HG03565 (cell line): ENCODE data around the gene RNF19B.
A peak's percentile ranks its signal among the peaks of the same experiment; 100 is the strongest.
"Not testable (repeated sequence)": the region's sequence is repeated elsewhere in the genome, so short reads cannot be mapped to it uniquely, and the experiment has no call there.

Experiments used
- ATAC-seq: cut with Tn5 transposase; IDR thresholded peaks from one replicate; pipeline ENCODE4 v1.9.1; 2021; ENCODE audit warnings: mild to moderate bottlenecking, moderate library complexity; ENCODE audit not compliant: unreplicated experiment

The RNF19B gene

GRCh38 chr1:32964461-32965250, at the start of gene RNF19B:
TSS of gene RNF19B (minus strand) at chr1:32964809. CDS start at chr1:32964685, 124 bp downstream.
- ATAC-seq = peak; percentile 70

- no peak for ATAC-seq
Observed at GRCh38 chr1:33013791-33014190, 49.2 kb upstream of the RNF19B start.

DNA sequence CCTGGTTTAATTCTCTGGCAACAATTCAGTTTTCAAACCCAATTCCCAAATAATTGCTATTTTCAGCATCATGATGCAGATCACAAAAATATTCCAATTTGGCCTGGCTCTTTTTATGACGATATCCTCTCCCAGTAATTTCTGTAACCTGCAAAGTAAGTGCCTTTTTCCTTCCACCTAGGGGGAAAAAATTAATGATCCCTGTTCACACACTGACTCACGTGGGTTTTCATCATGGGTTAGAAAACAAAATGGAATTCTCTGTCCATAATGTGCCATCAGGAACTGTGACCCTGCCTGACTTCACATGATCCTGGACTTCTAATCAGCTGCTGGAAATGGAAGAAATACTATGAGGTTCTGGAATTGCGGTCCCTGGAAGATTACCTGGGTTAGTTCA, 47.6 kb upstream of the RNF19B start:
- ATAC-seq = no peak

DNA sequence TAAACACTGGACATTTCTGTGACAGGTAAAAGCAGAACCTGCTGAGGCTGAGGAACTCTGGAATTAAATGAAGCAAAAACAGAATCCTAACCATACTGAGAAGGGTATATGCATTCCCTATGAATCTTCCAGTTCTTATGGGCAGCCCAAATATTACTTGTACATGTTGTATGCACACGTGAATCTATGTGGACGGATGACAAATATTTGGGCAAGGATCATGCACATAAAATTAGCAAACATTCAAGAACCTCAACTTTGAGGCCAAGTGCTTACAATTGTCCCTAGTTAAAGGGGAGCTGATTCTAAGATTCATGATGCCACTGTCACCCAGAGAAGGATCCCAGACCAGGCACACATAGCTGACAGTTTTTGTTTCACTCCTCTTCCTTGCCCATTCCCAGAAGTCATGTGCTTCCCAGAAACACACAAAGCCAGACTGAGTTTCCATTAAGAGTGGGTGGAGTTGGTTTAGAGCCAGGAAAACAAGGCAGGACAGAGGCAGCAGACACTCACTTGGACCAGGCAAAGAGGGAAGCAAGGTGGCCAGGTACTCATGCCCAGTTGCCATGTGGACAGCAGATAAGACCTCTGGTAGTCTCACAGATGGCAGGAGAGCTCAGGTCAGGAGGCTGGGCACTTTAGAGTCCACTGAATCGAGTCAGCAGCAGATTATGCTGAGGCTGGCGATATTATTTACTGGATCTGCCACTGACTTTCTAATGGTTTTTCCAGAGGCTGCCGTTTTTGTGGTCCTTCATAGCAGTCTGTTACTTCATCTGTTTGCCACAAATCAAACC, 46.5 kb upstream of the RNF19B start:
- no peak for ATAC-seq

GRCh38 chr1:33009561-33009960, 45.0 kb upstream of the RNF19B start:
- no peak for ATAC-seq

- no peak for ATAC-seq
Observed at GRCh38 chr1:33008051-33008914, 43.7 kb upstream of the RNF19B start.

DNA sequence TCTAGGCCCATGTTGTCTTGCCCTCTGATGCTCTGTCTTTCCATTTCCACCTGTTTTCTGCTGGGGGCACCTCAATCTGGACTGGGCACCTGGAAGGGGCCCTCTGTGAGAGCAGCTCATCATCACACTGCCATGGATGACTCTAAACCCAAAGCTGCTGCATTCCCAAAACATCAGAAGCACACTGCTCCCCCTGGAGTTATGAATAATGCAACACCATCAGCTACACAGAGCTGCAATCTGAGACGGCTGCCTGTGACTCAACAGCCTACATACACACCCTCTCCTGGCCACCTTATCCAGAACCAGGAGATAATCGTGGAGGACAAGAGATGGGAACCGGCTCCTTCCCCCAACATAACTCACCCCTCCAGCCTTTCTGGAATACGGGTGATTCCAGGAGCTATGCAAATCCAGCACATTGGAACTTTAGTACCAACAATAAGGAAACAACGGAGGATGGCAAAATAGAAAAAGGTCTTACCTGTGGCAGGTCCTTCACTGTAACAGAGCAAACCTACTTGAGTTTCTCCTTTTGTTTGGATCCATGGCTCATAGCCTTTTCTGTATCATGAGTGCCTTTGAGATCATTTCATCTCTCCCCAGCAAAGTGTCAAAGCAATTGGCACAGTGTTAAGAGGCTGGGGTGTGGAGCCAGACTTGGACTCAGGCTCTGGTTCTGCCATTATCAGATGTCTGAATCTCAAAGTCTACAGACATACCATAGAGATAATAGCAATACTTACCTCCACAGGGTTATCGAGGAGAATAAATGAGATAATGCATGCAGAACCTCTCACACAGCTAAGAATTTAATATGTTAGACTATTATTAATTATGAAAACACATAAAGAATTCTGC, 42.8 kb upstream of the RNF19B start:
- no peak for ATAC-seq

DNA sequence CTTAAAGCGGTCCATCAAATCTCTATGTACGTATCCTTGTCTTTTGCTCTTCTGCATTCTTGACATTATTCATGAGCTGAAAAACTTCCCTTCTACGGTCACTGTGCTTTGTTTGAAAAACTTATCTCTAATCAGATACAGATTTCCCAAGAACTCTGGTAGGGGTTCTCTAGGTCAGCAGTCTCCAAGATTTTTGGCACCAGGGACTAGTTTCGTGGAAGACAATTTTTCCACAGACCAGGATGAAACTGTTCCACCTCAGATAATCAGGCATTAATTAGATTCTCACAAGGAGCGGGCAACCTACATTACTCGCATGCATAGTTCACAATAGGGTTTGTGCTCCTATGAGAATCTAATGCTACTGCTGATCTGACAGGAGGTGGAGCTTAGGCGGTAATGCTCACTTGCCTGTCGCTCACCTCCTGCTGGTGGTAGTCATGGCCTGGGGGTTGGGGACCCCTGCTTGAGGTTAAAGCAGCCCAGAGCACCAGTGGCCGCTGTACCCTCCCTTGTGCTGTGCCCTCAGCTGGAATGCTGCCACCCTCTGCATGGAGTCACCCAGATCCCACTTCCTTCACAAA, 41.3 kb upstream of the RNF19B start:
- no peak for ATAC-seq

DNA sequence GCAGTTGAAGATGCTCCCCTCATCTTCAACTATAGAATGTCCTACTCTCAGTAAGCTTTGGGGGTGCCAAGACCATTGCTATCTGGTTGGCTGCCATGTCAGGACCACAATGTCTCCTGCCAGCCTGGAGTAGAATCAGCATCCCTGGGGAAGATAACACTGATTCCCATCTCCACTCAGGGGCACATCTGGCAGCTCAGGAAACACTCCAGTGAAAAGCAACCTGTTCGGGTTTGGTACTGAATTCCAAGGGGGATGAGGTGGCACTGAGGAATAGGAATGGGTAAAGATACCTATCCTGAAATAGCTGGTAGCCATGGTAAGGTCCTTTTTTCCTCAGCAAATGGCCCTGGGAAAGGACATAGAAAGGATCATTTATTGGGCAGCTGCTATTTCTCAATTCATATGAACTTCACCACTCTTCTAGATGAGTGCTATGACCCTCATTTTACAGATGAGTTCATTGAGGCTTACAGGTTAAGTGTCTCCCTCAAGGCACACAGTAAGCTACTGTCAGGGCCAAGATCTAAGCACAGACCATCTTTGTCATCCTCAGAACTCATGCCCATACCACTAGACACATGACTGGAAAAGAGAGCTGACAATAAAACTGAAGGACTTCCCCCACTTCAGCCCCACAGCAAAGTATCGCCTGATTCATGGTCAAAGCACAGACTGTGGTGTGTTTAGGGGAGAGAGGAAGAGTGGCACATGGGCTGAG, 40.7 kb upstream of the RNF19B start:
- ATAC-seq = no peak

- no peak for ATAC-seq
Observed at GRCh38 chr1:33004613-33005012, 40.0 kb upstream of the RNF19B start.

- ATAC-seq = no peak
Observed at GRCh38 chr1:33003657-33004056, 39.0 kb upstream of the RNF19B start.

- ATAC-seq = no peak
Observed at GRCh38 chr1:33002006-33002405, 37.4 kb upstream of the RNF19B start.

DNA sequence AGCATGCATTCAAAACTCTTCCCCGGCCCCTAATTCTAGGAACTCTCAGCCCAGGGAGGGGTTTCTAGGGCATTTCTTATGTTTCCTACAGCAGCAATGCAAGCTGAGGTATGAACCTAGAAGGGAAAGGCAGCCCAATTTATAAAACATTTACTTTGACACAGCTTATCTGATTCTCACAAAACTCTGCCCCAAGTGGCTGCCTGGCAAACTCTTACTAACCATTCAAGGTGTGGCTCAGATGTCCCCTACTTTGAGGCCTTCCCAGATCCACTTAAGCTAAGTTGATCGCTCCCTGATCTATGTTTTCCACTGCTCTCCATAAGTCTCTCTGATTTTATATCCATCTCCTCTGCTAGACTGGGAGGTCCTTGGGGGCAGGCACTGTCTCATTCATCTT, 36.7 kb upstream of the RNF19B start:
- ATAC-seq = no peak

- ATAC-seq = no peak
Observed at GRCh38 chr1:33000427-33001026, 35.9 kb upstream of the RNF19B start.

- ATAC-seq = no peak
Observed at GRCh38 chr1:32998997-32999396, 34.4 kb upstream of the RNF19B start.

- ATAC-seq = no peak
Observed at GRCh38 chr1:32998064-32998463, 33.5 kb upstream of the RNF19B start.

- ATAC-seq = no peak
Observed at GRCh38 chr1:32997381-32997891, 32.8 kb upstream of the RNF19B start.

DNA sequence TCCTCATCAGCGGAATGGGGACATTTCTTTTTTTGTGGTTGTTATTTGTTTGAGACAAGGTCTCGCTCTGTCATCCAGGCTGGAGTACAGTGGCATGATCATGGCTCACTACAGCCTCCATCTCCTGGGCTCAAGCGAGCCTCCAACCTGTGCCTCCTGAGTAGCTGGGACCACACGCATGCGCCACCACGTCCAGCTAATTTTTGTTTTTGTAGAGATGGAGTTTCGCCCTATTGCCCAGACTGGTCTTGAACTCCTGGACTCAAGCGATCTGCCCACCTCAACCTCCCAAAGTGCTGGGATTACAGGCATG, 28.7 kb upstream of the RNF19B start:
- ATAC-seq = not testable (repeated sequence)
